C4-2B (cell line): Measurements from ENCODE around the gene SCUBE2.
"Not testable (repeated sequence)": the region's sequence is repeated elsewhere in the genome, so short reads cannot be mapped to it uniquely, and the experiment has no call there.

Source experiments
- H3K27ac ChIP-seq: fragments of 450-650 bp; 2 replicates; pipeline ENCODE4 v1.5.1; 2017
- CTCF ChIP-seq: fragments of 450-650 bp; conservative IDR thresholded peaks from 2 replicates; pipeline ENCODE4 v1.5.1; 2017; ENCODE audit warnings: mild to moderate bottlenecking
- ZFX ChIP-seq: fragments of 450-650 bp; IDR thresholded peaks from 2 replicates; pipeline ENCODE4 v1.6.1; 2017

SCUBE2 gene

GRCh38 chr11:9121469-9121796, 30.0 kb upstream of the SCUBE2 start:
- no peak overlapping the region for H3K27ac ChIP-seq
- TF ChIP-seq CTCF (no peak), ZFX (no peak)

GRCh38 chr11:9120664-9121468, 29.5 kb upstream of the SCUBE2 start:
- H3K27ac ChIP-seq = no peak overlapping the region
- TF ChIP-seq ZFX (no peak), CTCF (peak; percentile 63)

GRCh38 chr11:9118277-9118676, 26.9 kb upstream of the SCUBE2 start:
- no peak overlapping the region for H3K27ac ChIP-seq
- TF ChIP-seq CTCF (no peak), ZFX (no peak)

- TF ChIP-seq CTCF = no peak
- no peak for TF ChIP-seq ZFX
- H3K27ac ChIP-seq = no peak overlapping the region
These were observed 20.7 kb upstream of the SCUBE2 start for GRCh38 chr11:9112075-9112474.

GRCh38 chr11:9109858-9110731, 18.7 kb upstream of the SCUBE2 start:
- no peak for TF ChIP-seq CTCF
- TF ChIP-seq ZFX = no peak
- H3K27ac ChIP-seq = no peak overlapping the region

GRCh38 chr11:9104580-9104979, 13.2 kb upstream of the SCUBE2 start:
- H3K27ac ChIP-seq = no peak overlapping the region
- TF ChIP-seq ZFX = no peak

GRCh38 chr11:9103542-9104276, 12.3 kb upstream of the SCUBE2 start:
- TF ChIP-seq ZFX = no peak

GRCh38 chr11:9099617-9100016, 8.2 kb upstream of the SCUBE2 start:
- TF ChIP-seq CTCF (no peak), ZFX (no peak)
- H3K27ac ChIP-seq = no peak overlapping the region

More at GRCh38 chr11:9103542-9104276, 12.3 kb upstream of the SCUBE2 start:
- peak overlapping the region; percentile 58 for H3K27ac ChIP-seq

GRCh38 chr11:9098455-9098854, 7.1 kb upstream of the SCUBE2 start:
- not testable (repeated sequence) for H3K27ac ChIP-seq

GRCh38 chr11:9097186-9097943, 6.0 kb upstream of the SCUBE2 start:
- H3K27ac ChIP-seq = not testable (repeated sequence)
